Cardiac septum (tissue), 1 donor: ENCODE results near the gene TCF15. TPM values are rescaled to one million over a fixed set of nuclear protein-coding genes. Genes with fewer than 3 reads are reported as not detected.
"Not testable (repeated sequence)": the region's sequence is repeated elsewhere in the genome, so short reads cannot be mapped to it uniquely, and the experiment has no call there.

Experiments
- DNase-seq: peaks from one replicate; pipeline ENCODE4 v3.0.0-alpha.2; 2020; ENCODE audit warnings: low spot score
- intact Hi-C: fragments of 100-400 bp; cut with DNase I; formaldehyde crosslinking; loops from one replicate; pipeline ENCODE4 v1.14.0; 2022
- total RNA-seq: library from RNA; stranded (reverse); fragmentation: NEBNext Ultra II Directional; extraction: Animal tissue kit (Norgen Biotek cat#: 25700); gene quantifications from one replicate; pipeline ENCODE4 v1.2.1, GENCODE V29; 2021
- donor health status: DM: no; HTN: no; CAD: no.

The TCF15 gene
- total RNA-seq, 1 donor from 2014 or later: 4.8 TPM

GRCh38 chr20:588932-589672, 21.0 kb downstream of the TCF15 start:
- no peak for DNase-seq
- intact Hi-C loops: no loop called here

- intact Hi-C loops: no loop called here
Observed at GRCh38 chr20:588476-588875, 21.6 kb downstream of the TCF15 start.

GRCh38 chr20:584971-585301, 25.2 kb downstream of the TCF15 start:
- intact Hi-C loops: no loop called here

More at GRCh38 chr20:588476-588875, 21.6 kb downstream of the TCF15 start:
- no peak for DNase-seq

GRCh38 chr20:584161-584970, 25.7 kb downstream of the TCF15 start:
- no peak for DNase-seq
- intact Hi-C loops: no loop called here

More at GRCh38 chr20:584971-585301, 25.2 kb downstream of the TCF15 start:
- DNase-seq: no peak

- intact Hi-C loops: no loop called here
- no peak for DNase-seq
Observed at GRCh38 chr20:582204-582603, 27.9 kb downstream of the TCF15 start.

GRCh38 chr20:578940-579690, 31.0 kb downstream of the TCF15 start:
- intact Hi-C loops, DNase-seq: not testable (repeated sequence)

GRCh38 chr20:577167-577791, 32.8 kb downstream of the TCF15 start:
- DNase-seq: no peak
- intact Hi-C loops: no loop called here

GRCh38 chr20:576156-576555, 34.0 kb downstream of the TCF15 start:
- intact Hi-C loops: no loop called here
- no peak for DNase-seq

- no peak for DNase-seq
- intact Hi-C loops: no loop called here
Observed at GRCh38 chr20:575230-575629, 34.9 kb downstream of the TCF15 start.

GRCh38 chr20:574297-574942, 35.7 kb downstream of the TCF15 start:
- DNase-seq: peak; percentile 80
- intact Hi-C loops: loop anchor here (5.0 kb wide), 1 partner anchor 33 kb away; no protein-coding TSS in a partner anchor

GRCh38 chr20:573414-574296, 36.5 kb downstream of the TCF15 start:
- DNase-seq: no peak
- intact Hi-C loops: loop anchor here (5.0 kb wide), 1 partner anchor 34 kb away; no protein-coding TSS in a partner anchor

GRCh38 chr20:572727-573126, 37.4 kb downstream of the TCF15 start:
- no peak for DNase-seq
- intact Hi-C loops: loop anchor here (5.0 kb wide), 1 partner anchor 35 kb away; no protein-coding TSS in a partner anchor

- peak; percentile 84 for DNase-seq
- intact Hi-C loops: loop anchor here (5.0 kb wide), 1 partner anchor 35 kb away; no protein-coding TSS in a partner anchor
Observed at GRCh38 chr20:571754-572441, 38.2 kb downstream of the TCF15 start.

- intact Hi-C loops: no loop called here
- DNase-seq: no peak
Observed at GRCh38 chr20:568673-569415, 41.3 kb downstream of the TCF15 start.

- intact Hi-C loops: no loop called here
- peak; percentile 82 for DNase-seq
Observed at GRCh38 chr20:568097-568652, 41.9 kb downstream of the TCF15 start.

- no peak for DNase-seq
- intact Hi-C loops: no loop called here
Observed at GRCh38 chr20:564192-564591, 45.9 kb downstream of the TCF15 start.

- intact Hi-C loops: no loop called here
Observed at GRCh38 chr20:563187-563586, 46.9 kb downstream of the TCF15 start.

More at GRCh38 chr20:563187-563586, 46.9 kb downstream of the TCF15 start:
- no peak for DNase-seq
